ENCODE measurements around the gene HSPB2. TPM values are rescaled to one million over a fixed set of nuclear protein-coding genes. Genes with fewer than 3 reads are reported as not detected.

The HSPB2 gene
- total RNA-seq, 1 experiment from 2014 or later, result not detected

- DNase-seq, result no peak
- no peak overlapping the region for H3K4me3 ChIP-seq (ENCODE audit: insufficient read depth, low read depth, low read length)
- no peaks in the 10 kb centered on the region for H3K27me3 ChIP-seq (ENCODE audit: control insufficient read depth, insufficient read depth, low read length)
- peaks cover 3% of the 10 kb centered on the region for H3K36me3 ChIP-seq (replicated peaks; ENCODE audit: control insufficient read depth, insufficient read depth, low read length)
Observed at GRCh38 chr11:111961389-111962300, 49.1 kb downstream of the HSPB2 start.

Other genes starting within 250 kb of the HSPB2 start
- 58.9 and 59.6 TPM in 2 replicates for gene PPP2R1B, start 146.3 kb upstream of the HSPB2 start, total RNA-seq (2014; rRNA removed; shearing (Covaris generic))
- 17.4 and 23.3 TPM in 2 replicates for gene ALG9, start 41.2 kb upstream of the HSPB2 start, total RNA-seq (2014; rRNA removed; shearing (Covaris generic))
- 3.8 and 4.1 TPM in 2 replicates for gene FDXACB1, start 33.6 kb upstream of the HSPB2 start, total RNA-seq (2014; rRNA removed; shearing (Covaris generic))
- gene CFAP68, start 33.2 kb upstream of the HSPB2 start, total RNA-seq (2014; rRNA removed; shearing (Covaris generic)), result 8.7 and 10.7 TPM in 2 replicates
- gene CRYAB, start 964 bp upstream of the HSPB2 start, total RNA-seq (2014; rRNA removed; shearing (Covaris generic)), result 0.44 and 1.5 TPM in 2 replicates
- 0.33 and 1.7 TPM in 2 replicates for gene C11orf52, start 6.2 kb downstream of the HSPB2 start, total RNA-seq (2014; rRNA removed; shearing (Covaris generic))
- 5.0 and 8.7 TPM in 2 replicates for gene DIXDC1, start 24.6 kb downstream of the HSPB2 start, total RNA-seq (2014; rRNA removed; shearing (Covaris generic))
- gene DLAT, start 112.7 kb downstream of the HSPB2 start, total RNA-seq (2014; rRNA removed; shearing (Covaris generic)), result 94.0 and 105 TPM in 2 replicates
- gene PIH1D2, start 161.3 kb downstream of the HSPB2 start, total RNA-seq (2014; rRNA removed; shearing (Covaris generic)), result 0.37 and 1.0 TPM in 2 replicates
- gene NKAPD1, start 161.6 kb downstream of the HSPB2 start, total RNA-seq (2014; rRNA removed; shearing (Covaris generic)), result 15.8 and 20.0 TPM in 2 replicates
- gene TIMM8B, start 174.0 kb downstream of the HSPB2 start, total RNA-seq (2014; rRNA removed; shearing (Covaris generic)), result 86.5 and 125 TPM in 2 replicates
- gene SDHD, start 174.1 kb downstream of the HSPB2 start, total RNA-seq (2014; rRNA removed; shearing (Covaris generic)), result 194 and 218 TPM in 2 replicates